ENCODE results near the gene YAP1.

DNA sequence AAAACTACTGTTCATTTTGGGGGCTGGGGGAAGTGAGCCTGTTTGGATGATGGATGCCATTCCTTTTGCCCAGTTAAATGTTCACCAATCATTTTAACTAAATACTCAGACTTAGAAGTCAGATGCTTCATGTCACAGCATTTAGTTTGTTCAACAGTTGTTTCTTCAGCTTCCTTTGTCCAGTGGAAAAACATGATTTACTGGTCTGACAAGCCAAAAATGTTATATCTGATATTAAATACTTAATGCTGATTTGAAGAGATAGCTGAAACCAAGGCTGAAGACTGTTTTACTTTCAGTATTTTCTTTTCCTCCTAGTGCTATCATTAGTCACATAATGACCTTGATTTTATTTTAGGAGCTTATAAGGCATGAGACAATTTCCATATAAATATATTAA, 119.9 kb downstream of the YAP1 start:
- TF ChIP-seq, protein P1, sequence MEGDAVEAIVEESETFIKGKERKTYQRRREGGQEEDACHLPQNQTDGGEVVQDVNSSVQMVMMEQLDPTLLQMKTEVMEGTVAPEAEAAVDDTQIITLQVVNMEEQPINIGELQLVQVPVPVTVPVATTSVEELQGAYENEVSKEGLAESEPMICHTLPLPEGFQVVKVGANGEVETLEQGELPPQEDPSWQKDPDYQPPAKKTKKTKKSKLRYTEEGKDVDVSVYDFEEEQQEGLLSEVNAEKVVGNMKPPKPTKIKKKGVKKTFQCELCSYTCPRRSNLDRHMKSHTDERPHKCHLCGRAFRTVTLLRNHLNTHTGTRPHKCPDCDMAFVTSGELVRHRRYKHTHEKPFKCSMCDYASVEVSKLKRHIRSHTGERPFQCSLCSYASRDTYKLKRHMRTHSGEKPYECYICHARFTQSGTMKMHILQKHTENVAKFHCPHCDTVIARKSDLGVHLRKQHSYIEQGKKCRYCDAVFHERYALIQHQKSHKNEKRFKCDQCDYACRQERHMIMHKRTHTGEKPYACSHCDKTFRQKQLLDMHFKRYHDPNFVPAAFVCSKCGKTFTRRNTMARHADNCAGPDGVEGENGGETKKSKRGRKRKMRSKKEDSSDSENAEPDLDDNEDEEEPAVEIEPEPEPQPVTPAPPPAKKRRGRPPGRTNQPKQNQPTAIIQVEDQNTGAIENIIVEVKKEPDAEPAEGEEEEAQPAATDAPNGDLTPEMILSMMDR (IDR thresholded peaks at IDR 0.05), result no peak
- TF ChIP-seq POLR2AphosphoS5 (IDR thresholded peaks at IDR 0.05), result peak; percentile 7
- TF ChIP-seq POLR2A (IDR thresholded peaks at IDR 0.05), result no peak
